MM.1S (cell line): ENCODE measurements around the gene HLA-DPA1.

ENCODE experiments used
- DNase-seq: peaks from one replicate; pipeline ENCODE4 v3.0.0-alpha.2; 2015
- H2AFZ ChIP-seq: fragments of 300-600 bp; sonication (generic); 2 replicates; pipeline ENCODE4 v1.6.0; 2016; ENCODE audit warnings: antibody characterized with exemption, low read length
- H3F3A ChIP-seq: fragments of 300-600 bp; sonication (generic); 2 replicates; pipeline ENCODE4 v1.6.1; 2016; ENCODE audit warnings: mild to moderate bottlenecking, antibody characterized with exemption, low read length, moderate library complexity, mixed read lengths; ENCODE audit not compliant: insufficient read depth
- H3K27ac ChIP-seq: fragments of 300-600 bp; sonication (generic); 2 replicates; pipeline ENCODE4 v1.5.1; 2016; ENCODE audit warnings: mild to moderate bottlenecking, low read length
- H3K27me3 ChIP-seq: fragments of 300-600 bp; sonication (generic); replicated peaks from 2 replicates; pipeline ENCODE4 v1.6.0; 2016; ENCODE audit warnings: low read length; ENCODE audit not compliant: insufficient read depth
- H3K36me3 ChIP-seq: fragments of 300-600 bp; sonication (generic); replicated peaks from 2 replicates; pipeline ENCODE4 v1.6.1; 2016; ENCODE audit warnings: mild to moderate bottlenecking, low read length, mixed read lengths; ENCODE audit not compliant: insufficient read depth
- H3K4me1 ChIP-seq: fragments of 300-600 bp; sonication (generic); 2 replicates; pipeline ENCODE4 v1.6.1; 2016; ENCODE audit warnings: low read length, mixed read lengths
- H3K4me2 ChIP-seq: fragments of 300-600 bp; sonication (generic); 2 replicates; pipeline ENCODE4 v1.6.0; 2016; ENCODE audit warnings: low read depth, low read length
- H3K4me3 ChIP-seq: fragments of 300-600 bp; sonication (generic); 2 replicates; pipeline ENCODE4 v1.5.1; 2016; ENCODE audit warnings: low read length, mixed read lengths
- H3K79me2 ChIP-seq: fragments of 300-600 bp; sonication (generic); 2 replicates; pipeline ENCODE4 v1.6.1; 2016; ENCODE audit warnings: mixed run types, low read length, mixed read lengths
- H3K9ac ChIP-seq: fragments of 300-600 bp; sonication (generic); 2 replicates; pipeline ENCODE4 v1.6.1; 2016; ENCODE audit warnings: low read length, mixed read lengths
- H3K9me2 ChIP-seq: fragments of 300-600 bp; sonication (generic); replicated peaks from 2 replicates; pipeline ENCODE4 v1.6.1; 2016; ENCODE audit warnings: mild to moderate bottlenecking, low read length, mixed read lengths; ENCODE audit not compliant: insufficient read depth
- H3K9me3 ChIP-seq: fragments of 300-600 bp; sonication (generic); replicated peaks from 2 replicates; pipeline ENCODE4 v1.6.1; 2016; ENCODE audit warnings: mild to moderate bottlenecking, low read length, mixed read lengths; ENCODE audit not compliant: insufficient read depth
- H4K20me1 ChIP-seq: fragments of 300-600 bp; sonication (generic); 2 replicates; pipeline ENCODE4 v1.6.1; 2016; ENCODE audit warnings: mild to moderate bottlenecking, low read length, moderate library complexity, mixed read lengths; ENCODE audit not compliant: insufficient read depth
- EZH2 ChIP-seq: fragments of 300-600 bp; sonication (generic); optimal IDR thresholded peaks from 2 replicates; pipeline ENCODE3; 2017; ENCODE audit warnings: low read depth, mild to moderate bottlenecking, antibody characterized with exemption, low read length, mixed read lengths
- EZH2phosphoT487 ChIP-seq: fragments of 300-600 bp; sonication (generic); IDR thresholded peaks from 2 replicates; pipeline ENCODE4 v1.6.1; 2018; ENCODE audit warnings: antibody characterized with exemption, low read length
- TF ChIP-seq, protein P1 (sequence below): fragments of 300-600 bp; sonication (generic); IDR thresholded peaks from 2 replicates; pipeline ENCODE4 v1.5.1; 2016; ENCODE audit warnings: antibody characterized with exemption, low read length, mixed read lengths

The HLA-DPA1 gene

DNA sequence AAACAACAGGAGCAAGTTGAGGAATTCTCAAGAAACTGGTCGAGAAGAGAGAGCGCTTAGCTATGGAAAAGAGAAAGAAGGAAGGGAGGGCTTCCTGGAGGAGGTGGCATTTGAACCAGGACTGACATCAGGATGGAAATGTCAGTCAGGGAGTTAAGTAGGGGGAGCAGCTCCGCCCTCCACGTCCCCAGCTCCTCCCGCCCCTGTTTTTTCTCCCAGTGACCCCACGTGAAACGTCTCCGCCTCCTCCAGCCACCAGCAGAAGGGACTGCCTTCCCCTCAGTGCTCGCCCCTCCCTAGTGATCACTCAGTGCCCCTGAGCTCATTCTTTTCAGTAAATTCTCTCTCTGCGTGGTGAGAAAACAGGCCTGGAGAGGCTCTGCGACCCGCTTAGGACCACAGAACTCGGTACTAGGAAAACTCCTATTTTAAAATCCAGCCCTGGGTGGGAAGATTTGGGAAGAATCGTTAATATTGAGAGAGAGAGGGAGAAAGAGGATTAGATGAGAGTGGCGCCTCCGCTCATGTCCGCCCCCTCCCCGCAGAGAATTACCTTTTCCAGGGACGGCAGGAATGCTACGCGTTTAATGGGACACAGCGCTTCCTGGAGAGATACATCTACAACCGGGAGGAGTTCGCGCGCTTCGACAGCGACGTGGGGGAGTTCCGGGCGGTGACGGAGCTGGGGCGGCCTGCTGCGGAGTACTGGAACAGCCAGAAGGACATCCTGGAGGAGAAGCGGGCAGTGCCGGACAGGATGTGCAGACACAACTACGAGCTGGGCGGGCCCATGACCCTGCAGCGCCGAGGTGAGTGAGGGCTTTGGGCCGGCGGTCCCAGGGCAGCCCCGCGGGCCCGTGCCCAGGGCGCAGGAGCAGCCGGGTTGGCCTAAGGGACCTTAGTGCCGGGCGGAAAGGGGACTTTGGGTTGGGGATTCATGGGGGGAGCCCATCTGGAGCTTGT lies 7.0 kb upstream of the HLA-DPA1 start:
- Histone ChIP-seq H3K9ac (no peak overlapping the region), H3K36me3 (no peaks in the 10 kb centered on the region), H3K4me1 (peaks cover 7% of the 10 kb centered on the region), H3K4me3 (no peak overlapping the region), H3K27ac (no peak overlapping the region), H3K27me3 (no peaks in the 10 kb centered on the region), H3F3A (no peaks in the 10 kb centered on the region), H3K79me2 (no peaks in the 10 kb centered on the region), H3K9me2 (no peaks in the 10 kb centered on the region), H4K20me1 (no peaks in the 10 kb centered on the region), H2AFZ (no peak overlapping the region), H3K9me3 (no peaks in the 10 kb centered on the region), H3K4me2 (no peak overlapping the region)
- DNase-seq: no peak
- TF ChIP-seq, protein P1, sequence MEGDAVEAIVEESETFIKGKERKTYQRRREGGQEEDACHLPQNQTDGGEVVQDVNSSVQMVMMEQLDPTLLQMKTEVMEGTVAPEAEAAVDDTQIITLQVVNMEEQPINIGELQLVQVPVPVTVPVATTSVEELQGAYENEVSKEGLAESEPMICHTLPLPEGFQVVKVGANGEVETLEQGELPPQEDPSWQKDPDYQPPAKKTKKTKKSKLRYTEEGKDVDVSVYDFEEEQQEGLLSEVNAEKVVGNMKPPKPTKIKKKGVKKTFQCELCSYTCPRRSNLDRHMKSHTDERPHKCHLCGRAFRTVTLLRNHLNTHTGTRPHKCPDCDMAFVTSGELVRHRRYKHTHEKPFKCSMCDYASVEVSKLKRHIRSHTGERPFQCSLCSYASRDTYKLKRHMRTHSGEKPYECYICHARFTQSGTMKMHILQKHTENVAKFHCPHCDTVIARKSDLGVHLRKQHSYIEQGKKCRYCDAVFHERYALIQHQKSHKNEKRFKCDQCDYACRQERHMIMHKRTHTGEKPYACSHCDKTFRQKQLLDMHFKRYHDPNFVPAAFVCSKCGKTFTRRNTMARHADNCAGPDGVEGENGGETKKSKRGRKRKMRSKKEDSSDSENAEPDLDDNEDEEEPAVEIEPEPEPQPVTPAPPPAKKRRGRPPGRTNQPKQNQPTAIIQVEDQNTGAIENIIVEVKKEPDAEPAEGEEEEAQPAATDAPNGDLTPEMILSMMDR: no peak
- TF ChIP-seq EZH2: no peak
- TF ChIP-seq EZH2phosphoT487: no peak

DNA sequence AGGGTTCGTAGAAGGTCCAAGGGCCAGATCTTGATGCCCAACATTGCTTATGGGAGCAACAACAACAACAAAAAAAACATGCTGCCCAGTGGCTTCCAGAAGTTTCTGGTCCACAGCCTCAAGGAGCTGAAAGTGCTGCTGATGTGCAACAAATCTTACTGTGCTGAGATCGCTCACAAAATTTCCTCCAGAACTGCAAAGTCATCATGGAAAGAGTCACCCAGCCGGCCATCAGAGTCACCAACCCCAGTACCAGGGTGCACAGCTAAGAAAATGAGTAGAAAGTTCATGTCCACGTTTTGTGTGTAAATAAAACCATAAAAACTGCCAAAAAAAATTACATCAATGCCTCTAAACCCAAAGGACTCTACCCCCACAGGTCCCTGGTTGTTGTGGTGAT lies 6.1 kb upstream of the HLA-DPA1 start:
- no peaks in the 10 kb centered on the region for H3K27me3 ChIP-seq

DNA sequence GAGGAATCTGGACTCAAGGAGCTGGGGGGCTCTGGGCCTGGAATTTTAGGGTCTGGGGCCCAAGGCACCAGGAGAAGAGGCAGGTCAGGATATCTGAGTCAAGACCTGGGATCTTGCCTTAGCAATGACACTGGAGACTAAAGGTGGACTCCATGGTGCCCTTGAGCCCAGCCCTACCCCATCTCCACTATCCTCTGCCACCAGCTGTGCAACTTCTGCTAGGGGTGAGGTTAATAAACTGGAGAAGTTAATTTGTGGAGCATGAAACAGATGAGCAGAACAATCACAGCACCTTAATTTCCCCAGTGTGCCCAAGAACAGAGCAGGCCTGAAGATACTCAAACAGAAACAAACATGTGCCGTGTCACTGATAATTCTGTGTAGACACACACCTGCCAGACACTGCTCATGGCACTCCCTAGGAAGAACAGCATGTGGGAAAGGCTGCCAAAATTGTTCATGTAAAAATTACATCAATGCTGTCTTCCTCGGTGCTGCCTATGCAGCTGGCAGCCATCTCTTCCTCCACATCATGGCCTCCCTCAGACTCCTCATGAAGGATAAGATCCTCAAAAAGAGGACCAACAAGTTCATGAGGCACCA lies 5.6 kb upstream of the HLA-DPA1 start:
- H3K9me3 ChIP-seq: no peaks in the 10 kb centered on the region
- no peaks in the 10 kb centered on the region for H3K27me3 ChIP-seq
- no peaks in the 10 kb centered on the region for H4K20me1 ChIP-seq
- H3K4me1 ChIP-seq: peaks cover 11% of the 10 kb centered on the region
- no peaks in the 10 kb centered on the region for H3F3A ChIP-seq
- no peaks in the 10 kb centered on the region for H3K9me2 ChIP-seq
- no peak overlapping the region for H3K4me3 ChIP-seq
- H3K27ac ChIP-seq: no peak overlapping the region
- H3K4me2 ChIP-seq: no peak overlapping the region
- no peak for DNase-seq
- H2AFZ ChIP-seq: no peak overlapping the region
- H3K9ac ChIP-seq: no peak overlapping the region
- H3K36me3 ChIP-seq: no peaks in the 10 kb centered on the region
- TF ChIP-seq EZH2phosphoT487: no peak
- TF ChIP-seq EZH2: no peak
- TF ChIP-seq, protein P1: no peak
- no peaks in the 10 kb centered on the region for H3K79me2 ChIP-seq

More for the DNA sequence above, 6.1 kb upstream of the HLA-DPA1 start:
- TF ChIP-seq, protein P1: no peak
- no peak for TF ChIP-seq EZH2
- no peak for TF ChIP-seq EZH2phosphoT487
- no peaks in the 10 kb centered on the region for H3K36me3 ChIP-seq
- H3K4me3 ChIP-seq: no peak overlapping the region
- no peak overlapping the region for H3K27ac ChIP-seq
- no peak overlapping the region for H3K4me2 ChIP-seq
- no peaks in the 10 kb centered on the region for H3K9me3 ChIP-seq
- no peaks in the 10 kb centered on the region for H4K20me1 ChIP-seq
- DNase-seq: no peak
- no peaks in the 10 kb centered on the region for H3F3A ChIP-seq
- no peak overlapping the region for H2AFZ ChIP-seq
- no peaks in the 10 kb centered on the region for H3K9me2 ChIP-seq
- peaks cover 11% of the 10 kb centered on the region for H3K4me1 ChIP-seq
- no peak overlapping the region for H3K9ac ChIP-seq
- no peaks in the 10 kb centered on the region for H3K79me2 ChIP-seq
